Immature natural killer cell (primary cell): ENCODE data around the gene PIK3R3. TPM values are rescaled to one million over a fixed set of nuclear protein-coding genes. Genes with fewer than 3 reads are reported as not detected.

Source experiments
- DNase-seq, 3 donors: peaks; one replicate each; pipeline ENCODE4 v3.0.0; 2022; ENCODE audit warnings: mixed read lengths in 1 of 3
- H3K27ac Mint-ChIP-seq, 6 donors: one replicate each; pipeline ENCODE4 v1.8.0; 2020; ENCODE audit warnings: mixed read lengths in 6 of 6, mild to moderate bottlenecking in 5 of 6, inconsistent platforms in 4 of 6, moderate library complexity in 3 of 6
- H3K27me3 Mint-ChIP-seq, 3 donors: one replicate each; pipeline ENCODE4 v1.8.0; 2020 to 2021; ENCODE audit warnings: low read depth in 3 of 3, mild to moderate bottlenecking in 3 of 3, mixed read lengths in 3 of 3, moderate library complexity in 3 of 3, inconsistent platforms in 1 of 3
- H3K36me3 Mint-ChIP-seq, 3 donors: one replicate each; pipeline ENCODE4 v1.8.0; 2020; ENCODE audit warnings: mixed read lengths in 3 of 3, inconsistent platforms in 2 of 3, mild to moderate bottlenecking in 2 of 3
- H3K4me1 Mint-ChIP-seq, 2 donors: one replicate each; pipeline ENCODE4 v1.8.0; 2020; ENCODE audit warnings: inconsistent platforms in 2 of 2, mild to moderate bottlenecking in 2 of 2, mixed read lengths in 2 of 2, moderate library complexity in 1 of 2
- H3K4me3 Mint-ChIP-seq, 5 donors: one replicate each; pipeline ENCODE4 v1.8.0; 2020; ENCODE audit warnings: mild to moderate bottlenecking in 5 of 5, mixed read lengths in 5 of 5, inconsistent platforms in 3 of 5, moderate library complexity in 3 of 5
- H3K9me3 Mint-ChIP-seq, 6 donors: one replicate each; pipeline ENCODE4 v1.8.0; 2020; ENCODE audit warnings: mild to moderate bottlenecking in 6 of 6, mixed read lengths in 6 of 6, inconsistent platforms in 4 of 6, moderate library complexity in 3 of 6
- polyA plus RNA-seq, 3 donors: library from polyadenylated mRNA; unstranded; fragments of 300-500 nt; fragmentation: Illumina TruSeq; gene quantifications; one replicate each; pipeline ENCODE4 v1.2.3, GENCODE V29; 2021

Gene PIK3R3
- polyA plus RNA-seq, 3 donors from 2014 or later: 1.6 to 7.7 (median 3.7) TPM

GRCh38 chr1:46169811-46170454, 37.5 kb upstream of the PIK3R3 start:
- H3K36me3 Mint-ChIP-seq: no peaks in the 10 kb centered on the region
- H3K27ac Mint-ChIP-seq: peak overlapping the region in 1 of 6 donors; percentile 74
- H3K9me3 Mint-ChIP-seq: peaks cover 0 to 1% (median 0%) of the 10 kb centered on the region in 6 donors
- H3K27me3 Mint-ChIP-seq: peaks cover 1 to 6% (median 2%) of the 10 kb centered on the region in 3 donors
- H3K4me1 Mint-ChIP-seq: peaks cover 15 to 18% of the 10 kb centered on the region in 2 donors
- no peak for DNase-seq
- no peak overlapping the region for H3K4me3 Mint-ChIP-seq

DNA sequence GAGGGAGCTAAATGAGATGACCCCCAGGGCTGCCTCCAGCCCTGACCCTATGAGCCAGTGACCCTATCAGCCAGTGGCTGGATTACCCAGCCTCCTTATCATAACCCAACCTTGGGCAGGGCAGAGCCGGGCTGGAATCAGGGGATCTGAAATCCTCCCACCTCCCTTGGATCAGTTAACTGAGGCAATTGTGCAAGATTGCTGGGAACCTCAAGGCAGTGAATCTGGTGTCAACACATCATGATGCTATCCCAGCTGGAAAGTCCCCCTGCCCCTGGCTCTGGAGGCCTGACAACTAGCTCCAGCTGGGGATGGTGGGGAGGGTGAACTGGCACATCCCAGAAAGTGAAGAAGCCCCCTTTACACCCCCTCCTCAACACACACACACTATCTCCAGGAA, 36.0 kb upstream of the PIK3R3 start:
- Mint-ChIP-seq H3K27ac (no peak overlapping the region), H3K4me3 (peak overlapping the region in 2 of 5 donors; percentile 11 to 87), H3K36me3 (no peaks in the 10 kb centered on the region)

DNA sequence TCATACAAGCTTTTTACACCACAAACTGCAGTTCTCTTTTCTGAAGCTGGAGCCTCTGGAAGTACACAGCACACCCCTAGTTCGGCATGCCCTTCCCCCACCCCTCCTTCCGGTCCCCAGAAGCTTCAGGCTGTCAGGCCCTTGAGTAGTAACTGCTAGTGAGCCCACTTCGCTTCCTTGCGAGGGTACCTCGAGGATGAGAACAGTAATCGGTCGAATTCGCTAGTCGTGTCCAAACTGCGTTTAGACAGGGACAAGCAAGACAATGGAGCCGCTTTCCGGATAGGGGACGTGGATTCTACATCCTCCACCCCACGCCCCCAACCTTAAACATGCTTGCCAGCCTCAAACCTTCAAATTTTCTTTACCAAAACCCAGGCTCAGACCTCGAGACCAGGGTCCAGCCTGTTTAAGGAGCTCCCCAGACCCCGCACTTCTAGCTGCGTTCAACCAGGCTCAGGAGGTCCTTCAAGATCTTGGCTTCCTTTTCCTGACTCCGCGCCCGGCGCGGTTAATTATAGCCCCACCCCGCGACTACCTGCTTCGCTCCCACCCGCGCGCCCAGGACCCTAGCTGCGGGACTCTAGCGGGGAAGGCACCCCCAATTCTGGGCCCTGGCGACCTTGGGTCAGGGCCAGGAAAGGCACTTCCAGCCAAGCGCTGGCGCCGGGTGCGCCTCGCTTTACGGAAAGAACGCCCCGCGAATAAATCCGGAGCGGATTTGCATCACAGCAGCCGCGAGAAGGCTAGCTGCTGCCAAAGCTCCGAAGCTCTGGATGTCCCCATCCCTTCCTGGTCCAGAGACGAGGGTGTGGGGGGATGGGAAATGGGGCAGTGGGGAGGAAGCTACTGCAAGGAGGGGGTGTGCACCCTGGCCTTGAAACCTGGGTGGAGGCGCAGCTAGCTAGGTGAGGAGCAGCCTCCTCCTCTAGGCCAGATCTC, 34.4 kb upstream of the PIK3R3 start:
- peaks cover 15 to 18% of the 10 kb centered on the region in 2 donors for H3K4me1 Mint-ChIP-seq
- no peaks in the 10 kb centered on the region for H3K9me3 Mint-ChIP-seq
- H3K36me3 Mint-ChIP-seq: no peaks in the 10 kb centered on the region
- peak overlapping the region; percentile 87 to 95 (median 89) for H3K4me3 Mint-ChIP-seq
- peak overlapping the region; percentile 70 to 91 (median 78) for H3K27ac Mint-ChIP-seq
- peak; percentile 12 to 24 (median 16) for DNase-seq
- peaks cover 0 to 5% (median 2%) of the 10 kb centered on the region in 3 donors for H3K27me3 Mint-ChIP-seq

More for the DNA sequence above, 36.0 kb upstream of the PIK3R3 start:
- Mint-ChIP-seq H3K27me3 (peaks cover 2 to 6% (median 5%) of the 10 kb centered on the region in 3 donors), H3K4me1 (peaks cover 15 to 18% of the 10 kb centered on the region in 2 donors), H3K9me3 (peaks cover 0 to 1% (median 0%) of the 10 kb centered on the region in 6 donors)
- DNase-seq: no peak

- DNase-seq: no peak
- Mint-ChIP-seq H3K4me1 (no peaks in the 10 kb centered on the region), H3K4me3 (no peak overlapping the region), H3K27ac (no peak overlapping the region), H3K27me3 (peaks cover 0 to 3% (median 2%) of the 10 kb centered on the region in 3 donors), H3K36me3 (no peaks in the 10 kb centered on the region), H3K9me3 (no peaks in the 10 kb centered on the region)
Measured at GRCh38 chr1:46160212-46160611, 27.8 kb upstream of the PIK3R3 start.

DNA sequence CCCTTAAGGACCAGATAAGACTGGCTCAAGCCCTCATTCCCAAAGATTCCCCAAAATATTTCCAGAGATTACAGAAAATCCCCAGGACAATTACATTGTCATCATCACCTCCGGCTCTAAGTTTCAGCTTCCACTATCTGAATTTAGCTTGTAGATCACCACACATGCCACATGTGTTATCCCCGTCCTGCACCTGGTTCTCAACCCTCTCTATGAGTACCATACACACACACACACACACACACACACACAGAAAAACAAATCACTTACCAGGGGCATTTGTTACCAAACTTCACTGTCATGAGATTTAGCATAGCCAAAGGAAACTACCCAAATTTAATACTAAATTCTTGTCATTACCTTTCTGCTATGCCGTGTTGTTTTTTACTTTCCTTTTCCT, 27.1 kb upstream of the PIK3R3 start:
- no peak for DNase-seq
- Mint-ChIP-seq H3K4me1 (no peaks in the 10 kb centered on the region), H3K4me3 (no peak overlapping the region), H3K27ac (no peak overlapping the region), H3K27me3 (peaks cover 0 to 2% (median 1%) of the 10 kb centered on the region in 3 donors), H3K36me3 (no peaks in the 10 kb centered on the region), H3K9me3 (no peaks in the 10 kb centered on the region)

GRCh38 chr1:46158312-46159281, 26.2 kb upstream of the PIK3R3 start:
- H3K4me1 Mint-ChIP-seq: no peaks in the 10 kb centered on the region
- H3K4me3 Mint-ChIP-seq: no peak overlapping the region
- no peak overlapping the region for H3K27ac Mint-ChIP-seq
- DNase-seq: no peak
- H3K36me3 Mint-ChIP-seq: no peaks in the 10 kb centered on the region
- peaks cover 0 to 2% (median 0%) of the 10 kb centered on the region in 3 donors for H3K27me3 Mint-ChIP-seq
- H3K9me3 Mint-ChIP-seq: no peaks in the 10 kb centered on the region

DNA sequence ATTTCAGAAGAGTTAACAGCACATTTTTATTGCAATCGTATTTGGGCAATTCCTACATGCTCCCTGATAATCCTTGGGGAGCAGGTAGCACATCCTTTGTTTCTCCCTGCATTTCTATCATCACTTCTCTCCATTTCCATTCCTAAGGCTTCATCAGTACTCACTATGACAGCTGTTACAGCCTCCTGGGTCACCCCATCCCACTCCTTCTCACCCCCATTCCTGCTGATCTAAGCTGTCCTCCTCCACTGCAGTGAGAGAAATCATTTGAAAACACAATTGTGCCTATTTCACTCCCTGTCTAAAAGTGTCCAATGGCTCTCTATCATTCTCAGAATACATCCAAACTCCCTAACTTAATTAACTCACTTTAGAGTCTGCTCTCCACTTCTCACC, 25.5 kb upstream of the PIK3R3 start:
- no peak for DNase-seq
- Mint-ChIP-seq H3K36me3 (no peaks in the 10 kb centered on the region), H3K9me3 (no peaks in the 10 kb centered on the region), H3K27ac (no peak overlapping the region), H3K4me1 (no peaks in the 10 kb centered on the region), H3K4me3 (no peak overlapping the region), H3K27me3 (peaks cover 0 to 2% (median 0%) of the 10 kb centered on the region in 3 donors)

DNA sequence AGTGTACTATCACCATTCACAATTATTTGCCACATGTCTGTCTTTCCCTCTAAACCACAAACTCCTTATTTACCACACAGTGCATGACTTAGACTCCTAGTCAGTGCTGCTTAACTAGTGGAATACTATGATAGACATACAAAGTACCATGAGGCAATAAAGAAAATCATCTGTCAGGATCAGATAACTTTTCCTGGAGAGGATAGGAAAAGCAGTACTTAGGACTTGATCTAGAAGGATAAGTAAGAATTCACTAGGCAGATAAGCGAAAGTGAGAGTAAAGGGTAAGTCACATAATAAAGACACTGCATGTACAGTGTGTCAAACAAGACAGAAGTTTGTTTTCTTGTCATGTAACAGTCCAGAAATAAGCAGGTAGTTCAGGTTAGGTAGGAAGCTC, 21.3 kb upstream of the PIK3R3 start:
- H3K36me3 Mint-ChIP-seq: no peaks in the 10 kb centered on the region
- H3K27ac Mint-ChIP-seq: no peak overlapping the region
- H3K4me1 Mint-ChIP-seq: no peaks in the 10 kb centered on the region
- DNase-seq: no peak
- H3K4me3 Mint-ChIP-seq: no peak overlapping the region
- no peaks in the 10 kb centered on the region for H3K9me3 Mint-ChIP-seq
- peaks cover 0 to 3% (median 0%) of the 10 kb centered on the region in 3 donors for H3K27me3 Mint-ChIP-seq

- Mint-ChIP-seq H3K4me1 (no peaks in the 10 kb centered on the region), H3K4me3 (no peak overlapping the region), H3K9me3 (no peaks in the 10 kb centered on the region), H3K36me3 (no peaks in the 10 kb centered on the region), H3K27me3 (peaks cover 0 to 4% (median 0%) of the 10 kb centered on the region in 3 donors), H3K27ac (no peak overlapping the region)
- DNase-seq: no peak
Measured at GRCh38 chr1:46153228-46153627, 20.8 kb upstream of the PIK3R3 start.

DNA sequence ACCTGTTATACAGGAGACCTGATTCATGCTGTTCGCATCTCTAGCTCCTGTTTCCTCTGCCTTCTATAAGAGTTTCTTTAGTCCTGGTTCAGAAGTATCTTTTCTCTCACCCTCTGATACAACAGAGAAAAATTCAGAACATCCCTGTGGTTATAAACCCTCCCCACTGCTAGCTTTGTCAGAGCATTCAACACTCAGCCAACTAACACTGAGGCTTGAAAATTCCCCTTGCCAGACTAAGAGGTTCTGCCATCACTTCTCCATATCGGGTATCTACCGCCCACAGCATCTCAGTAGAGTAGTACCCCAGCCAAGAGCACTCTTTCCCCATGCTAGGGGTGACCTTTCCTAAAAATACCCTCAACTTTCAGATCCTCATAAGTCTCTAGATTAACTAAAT, 19.6 kb upstream of the PIK3R3 start:
- H3K4me3 Mint-ChIP-seq: no peak overlapping the region

GRCh38 chr1:46150085-46150484, 17.7 kb upstream of the PIK3R3 start:
- H3K27me3 Mint-ChIP-seq: peaks cover 0 to 8% (median 2%) of the 10 kb centered on the region in 3 donors
- no peak overlapping the region for H3K4me3 Mint-ChIP-seq
- no peaks in the 10 kb centered on the region for H3K36me3 Mint-ChIP-seq
- no peaks in the 10 kb centered on the region for H3K4me1 Mint-ChIP-seq
- H3K9me3 Mint-ChIP-seq: no peaks in the 10 kb centered on the region
- DNase-seq: no peak
- H3K27ac Mint-ChIP-seq: no peak overlapping the region

More for the DNA sequence above, 19.6 kb upstream of the PIK3R3 start:
- H3K4me1 Mint-ChIP-seq: no peaks in the 10 kb centered on the region
- DNase-seq: no peak
- H3K36me3 Mint-ChIP-seq: no peaks in the 10 kb centered on the region
- no peak overlapping the region for H3K27ac Mint-ChIP-seq
- H3K27me3 Mint-ChIP-seq: peaks cover 0 to 8% (median 0%) of the 10 kb centered on the region in 3 donors
- no peaks in the 10 kb centered on the region for H3K9me3 Mint-ChIP-seq

GRCh38 chr1:46148318-46148717, 15.9 kb upstream of the PIK3R3 start:
- Mint-ChIP-seq H3K4me3 (no peak overlapping the region), H3K27ac (no peak overlapping the region), H3K9me3 (no peaks in the 10 kb centered on the region), H3K36me3 (no peaks in the 10 kb centered on the region), H3K4me1 (no peaks in the 10 kb centered on the region), H3K27me3 (peaks cover 0 to 8% (median 2%) of the 10 kb centered on the region in 3 donors)
- DNase-seq: no peak

- no peak for DNase-seq
- Mint-ChIP-seq H3K4me1 (peaks cover 9 to 12% of the 10 kb centered on the region in 2 donors), H3K4me3 (no peak overlapping the region), H3K27me3 (peaks cover 0 to 7% (median under 1%) of the 10 kb centered on the region in 3 donors), H3K36me3 (no peaks in the 10 kb centered on the region), H3K27ac (no peak overlapping the region), H3K9me3 (no peaks in the 10 kb centered on the region)
Measured at GRCh38 chr1:46137916-46138315, 5.5 kb upstream of the PIK3R3 start.
